K562 (cell line): ENCODE results near the gene KLK11. TPM values are rescaled to one million over a fixed set of nuclear protein-coding genes. Genes with fewer than 3 reads are reported as not detected.
A peak's percentile ranks its signal among the peaks of the same experiment; 100 is the strongest.

ENCODE experiments used
- E2F8 ChIP-seq: fragments of 450-650 bp; IDR thresholded peaks from 2 replicates; pipeline ENCODE4 v1.7.1; 2018; ENCODE audit warnings: mild to moderate bottlenecking, low read depth; ENCODE audit not compliant: partially characterized antibody
- FOXA1 ChIP-seq: fragments of 450-650 bp; IDR thresholded peaks from 2 replicates; pipeline ENCODE4 v1.6.1; 2016; ENCODE audit warnings: mild to moderate bottlenecking, borderline replicate concordance
- HDAC8 ChIP-seq: fragments of 450-650 bp; IDR thresholded peaks from 2 replicates; pipeline ENCODE4 v1.6.1; 2016; ENCODE audit warnings: mild to moderate bottlenecking, missing genetic modification characterization, moderate library complexity, missing compliant biosample characterization
- MEF2A ChIP-seq: IDR thresholded peaks from 2 replicates; pipeline ENCODE4 v1.6.1; 2011; ENCODE audit warnings: low read depth, mild to moderate bottlenecking, low read length, moderate library complexity; ENCODE audit not compliant: control insufficient read depth
- MLLT1 ChIP-seq, 2 experiments: fragments of 450-650 bp; IDR thresholded peaks; 2 replicates each; pipeline ENCODE4 v1.6.1; 2016
- RNF219 ChIP-seq: fragments of 250-450 bp; sonication (Bioruptor Pico); IDR thresholded peaks from 2 replicates; pipeline ENCODE4 v1.5.0; 2022; ENCODE audit warnings: mild to moderate bottlenecking
- THRAP3 ChIP-seq: fragments of 450-650 bp; IDR thresholded peaks from 2 replicates; pipeline ENCODE4 v1.6.1; 2016; ENCODE audit warnings: mild to moderate bottlenecking, inconsistent platforms, borderline replicate concordance
- USF1 ChIP-seq: sonication (generic); formaldehyde crosslinking; IDR thresholded peaks from 2 replicates; pipeline ENCODE4 v1.9.0; 2022; ENCODE audit warnings: mild to moderate bottlenecking, missing genetic modification reagents
- WHSC1 ChIP-seq: IDR thresholded peaks from one replicate; pipeline ENCODE4 v1.6.1; 2012; ENCODE audit warnings: low read length, control low read depth, inconsistent platforms
- ZFP91 ChIP-seq: sonication (generic); formaldehyde crosslinking; IDR thresholded peaks from 2 replicates; pipeline ENCODE4 v1.8.0; 2022; ENCODE audit warnings: mild to moderate bottlenecking, missing genetic modification reagents
- ZNF12 ChIP-seq: sonication (generic); formaldehyde crosslinking; IDR thresholded peaks from 2 replicates; pipeline ENCODE4 v1.4.0; 2020; ENCODE audit warnings: mild to moderate bottlenecking, missing genetic modification reagents
- ZNF175 ChIP-seq: fragments of 200-800 bp; sonication (Bioruptor generic); IDR thresholded peaks from 2 replicates; pipeline ENCODE4 v1.6.1; 2016; ENCODE audit warnings: low read depth, mild to moderate bottlenecking, missing genetic modification characterization, missing compliant biosample characterization
- ZNF431 ChIP-seq: sonication (generic); formaldehyde crosslinking; IDR thresholded peaks from 2 replicates; pipeline ENCODE4 v1.8.0; 2022; ENCODE audit warnings: mild to moderate bottlenecking, missing genetic modification reagents
- polyA plus RNA-seq, 8 experiments: library from polyadenylated mRNA; depleted of rRNA in 4 of 8; stranded (reverse) in 5 of 8; unstranded in 3 of 8; fragments of >200 nt; fragmentation: Nextera tagmentation in 2 of 8; fragmentation: Illumina TruSeq in 1 of 8; extraction: Ambion mirVana in 2 of 8; extraction: Trizol in 1 of 8; gene quantifications; 2 replicates each; pipeline versions ENCODE4 v1.2.1 to v1.2.3, GENCODE V29; 2011 to 2014; ENCODE audit warnings: inconsistent platforms in 1 of 8, missing spikeins in 1 of 8
- total RNA-seq, 7 experiments: library from RNA; depleted of rRNA in 6 of 7; stranded (reverse); fragments of >200 nt in 6 of 7; fragmentation: Illumina TruSeq in 2 of 7; extraction: Trizol in 2 of 7; gene quantifications; 2 replicates each; pipeline versions ENCODE4 v1.2.1 to v1.2.3, GENCODE V29; 2011 to 2021; ENCODE audit warnings: low replicate concordance in 1 of 7
- TF ChIP-seq, protein P1 (sequence below): fragments of 450-650 bp; IDR thresholded peaks from 2 replicates; pipeline ENCODE4 v1.6.1; 2016; ENCODE audit warnings: missing biosample characterization, missing genetic modification characterization
- TF ChIP-seq, protein P2 (sequence below), 3 experiments: fragments of 200-800 bp in 1 of 3; sonication (Bioruptor generic) in 1 of 3; sonication (generic) in 1 of 3; formaldehyde crosslinking in 1 of 3; IDR thresholded peaks; 2 replicates each; pipeline versions ENCODE4 v1.6.1 to v1.8.0; 2016 to 2022; ENCODE audit warnings: mild to moderate bottlenecking in 2 of 3, missing compliant biosample characterization in 2 of 3, missing genetic modification characterization in 2 of 3, missing genetic modification reagents in 1 of 3

KLK11 gene
- total and polyA plus RNA-seq, 9 of the 15 experiments (the other 6 are each of a cell fraction or from before 2014, with no cell fraction given) = not detected

DNA sequence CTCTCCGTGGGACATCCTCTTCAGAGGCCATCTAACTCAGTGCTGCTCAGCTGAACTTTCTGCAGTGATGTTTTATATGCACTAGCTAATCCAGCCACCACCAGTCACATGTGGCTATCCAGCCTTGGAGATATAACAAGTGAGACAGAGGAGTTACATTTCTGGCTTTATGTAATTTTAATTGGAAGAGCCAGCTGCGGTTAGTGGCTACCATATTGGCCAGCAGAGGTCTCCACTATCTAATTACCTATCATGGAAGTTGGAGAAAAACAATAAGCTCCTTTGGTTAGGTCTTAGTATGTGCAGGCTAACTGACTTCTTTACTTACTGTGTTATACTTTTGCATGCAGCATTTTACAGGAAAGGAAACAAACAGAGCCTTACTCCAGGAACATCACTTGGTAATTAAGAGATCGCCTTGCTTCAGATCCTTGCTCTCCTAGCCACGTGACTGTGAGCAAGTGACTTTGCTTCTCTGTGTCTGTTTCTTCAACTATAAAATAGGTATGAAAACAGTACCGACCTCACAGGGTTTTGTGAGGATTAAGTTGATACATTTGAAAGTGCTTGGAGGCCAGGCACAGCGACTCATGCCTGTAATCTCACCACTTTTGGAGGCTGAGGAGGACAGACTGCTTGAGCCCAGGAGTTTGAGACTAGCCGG lies 5.3 kb downstream of the KLK11 start (continued):
- no peak for TF ChIP-seq MEF2A
- TF ChIP-seq WHSC1 = no peak
- no peak for TF ChIP-seq ZNF12
- TF ChIP-seq RNF219 (CRISPR knock-in tag) = no peak
- TF ChIP-seq, protein P1, sequence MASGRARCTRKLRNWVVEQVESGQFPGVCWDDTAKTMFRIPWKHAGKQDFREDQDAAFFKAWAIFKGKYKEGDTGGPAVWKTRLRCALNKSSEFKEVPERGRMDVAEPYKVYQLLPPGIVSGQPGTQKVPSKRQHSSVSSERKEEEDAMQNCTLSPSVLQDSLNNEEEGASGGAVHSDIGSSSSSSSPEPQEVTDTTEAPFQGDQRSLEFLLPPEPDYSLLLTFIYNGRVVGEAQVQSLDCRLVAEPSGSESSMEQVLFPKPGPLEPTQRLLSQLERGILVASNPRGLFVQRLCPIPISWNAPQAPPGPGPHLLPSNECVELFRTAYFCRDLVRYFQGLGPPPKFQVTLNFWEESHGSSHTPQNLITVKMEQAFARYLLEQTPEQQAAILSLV (tag) = no peak
- TF ChIP-seq, protein P2, sequence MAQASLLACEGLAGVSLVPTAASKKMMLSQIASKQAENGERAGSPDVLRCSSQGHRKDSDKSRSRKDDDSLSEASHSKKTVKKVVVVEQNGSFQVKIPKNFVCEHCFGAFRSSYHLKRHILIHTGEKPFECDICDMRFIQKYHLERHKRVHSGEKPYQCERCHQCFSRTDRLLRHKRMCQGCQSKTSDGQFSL (CRISPR knock-in tag; IDR thresholded peaks at IDR 0.05) = no peak
- TF ChIP-seq, protein P2 (tag; IDR thresholded peaks at IDR 0.05) = no peak
- TF ChIP-seq ZNF175 (CRISPR knock-in tag) = no peak
- TF ChIP-seq MLLT1 (IDR thresholded peaks at IDR 0.05) = peak in 1 of 2 experiments; percentile 34; a peak in 1 of 4 replicates
- TF ChIP-seq USF1 = peak; percentile 73
- TF ChIP-seq FOXA1 = no peak
- no peak for TF ChIP-seq ZFP91 (CRISPR knock-in tag)
- TF ChIP-seq HDAC8 (tag) = no peak
- no peak for TF ChIP-seq ZNF431 (CRISPR knock-in tag)
- TF ChIP-seq E2F8 = no peak
- TF ChIP-seq THRAP3 = no peak
